Measurements from ENCODE around the gene CAVIN3.

The CAVIN3 gene

DNA sequence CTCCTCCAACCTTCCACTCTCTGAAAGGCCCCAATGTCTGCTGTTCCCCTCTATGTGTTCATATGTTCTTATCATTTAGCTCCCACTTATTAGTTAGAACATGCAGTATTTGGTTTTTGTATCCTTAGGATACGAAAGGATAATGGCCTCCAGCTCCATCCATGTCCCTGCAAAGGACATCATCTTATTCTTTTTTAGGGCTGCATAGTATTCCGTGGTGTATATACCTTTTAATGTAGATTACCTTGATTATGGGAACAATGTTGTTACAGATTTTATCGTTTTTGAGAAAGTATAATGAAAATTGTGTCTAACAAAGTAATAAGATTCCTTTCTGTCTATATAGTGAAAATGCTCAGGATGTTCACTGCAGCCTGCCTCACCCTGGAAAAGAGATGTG is 16.0 kb upstream of the CAVIN3 start:
- Mint-ChIP-seq H3K4me1 (no peaks in the 10 kb centered on the region), H3K36me3 (no peaks in the 10 kb centered on the region), H3K9me3 (no peaks in the 10 kb centered on the region), H3K27ac (no peak overlapping the region), H3K27me3 (peaks cover 44% of the 10 kb centered on the region), H3K4me3 (no peak overlapping the region)
- no peak for ATAC-seq

DNA sequence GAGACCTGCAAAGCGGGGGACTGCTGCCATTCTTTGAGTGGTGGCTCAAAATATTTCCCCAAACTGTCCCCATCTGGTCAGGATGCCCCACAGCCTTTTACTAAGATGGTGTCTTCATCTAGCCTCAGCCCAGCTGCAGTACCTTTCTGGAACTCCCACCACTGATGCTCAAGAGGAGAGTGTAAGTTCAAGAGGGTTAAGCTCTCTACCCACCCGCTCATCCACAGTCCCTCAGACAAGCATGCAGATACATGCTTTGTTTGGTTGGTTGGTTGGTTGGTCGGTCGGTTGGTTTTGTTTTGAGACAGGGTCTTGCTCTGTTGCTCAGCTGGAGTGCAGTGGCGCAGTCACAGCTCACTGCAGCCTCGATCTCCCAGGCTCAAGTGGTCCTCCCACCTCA is 14.5 kb upstream of the CAVIN3 start:
- H3K36me3 Mint-ChIP-seq, result no peaks in the 10 kb centered on the region
- no peak overlapping the region for H3K27ac Mint-ChIP-seq
- H3K4me3 Mint-ChIP-seq, result no peak overlapping the region
- no peaks in the 10 kb centered on the region for H3K4me1 Mint-ChIP-seq
- H3K9me3 Mint-ChIP-seq, result no peaks in the 10 kb centered on the region
- peak; percentile 34 for ATAC-seq
- H3K27me3 Mint-ChIP-seq, result peaks cover 38% of the 10 kb centered on the region

DNA sequence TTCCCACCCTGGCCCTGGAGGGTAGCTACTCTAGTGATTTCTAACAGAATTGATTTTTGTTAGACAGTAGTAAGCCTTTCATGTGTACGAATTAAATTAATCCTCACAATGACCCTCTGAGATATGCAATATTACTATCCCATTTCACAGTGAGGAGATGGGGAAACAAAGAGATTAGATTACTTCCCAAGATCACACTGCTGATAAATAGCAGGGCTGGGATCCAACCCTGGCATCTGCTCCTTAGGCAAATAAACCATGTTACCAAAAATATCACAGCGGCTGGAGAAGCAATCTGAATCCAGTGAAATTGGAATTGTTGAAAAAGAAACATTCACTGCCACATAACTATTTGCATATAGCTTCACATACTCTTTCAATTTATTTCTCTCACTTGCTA is 12.8 kb upstream of the CAVIN3 start:
- Mint-ChIP-seq H3K9me3 (no peaks in the 10 kb centered on the region), H3K27me3 (peaks cover 25% of the 10 kb centered on the region), H3K4me3 (no peak overlapping the region), H3K27ac (no peak overlapping the region), H3K4me1 (no peaks in the 10 kb centered on the region), H3K36me3 (no peaks in the 10 kb centered on the region)
- no peak for ATAC-seq

DNA sequence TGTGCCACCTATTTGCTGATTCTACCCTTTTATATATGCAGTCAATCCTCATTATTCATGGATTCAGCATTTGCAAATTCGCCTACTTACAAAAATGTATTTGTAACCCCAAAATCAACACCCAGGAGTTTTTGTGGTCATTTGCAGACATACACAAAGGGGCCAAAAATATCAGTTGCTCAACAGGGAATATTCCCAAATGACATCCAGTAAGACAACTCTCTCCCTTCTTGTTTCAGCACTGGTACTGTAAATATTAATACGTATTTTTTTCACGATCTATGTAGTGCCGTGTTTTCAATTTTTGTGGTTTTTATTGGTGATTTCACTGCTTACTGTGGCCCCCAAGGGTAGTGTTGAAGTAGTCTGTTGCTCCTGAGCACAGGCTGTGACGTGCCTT is 11.8 kb upstream of the CAVIN3 start:
- peaks cover 29% of the 10 kb centered on the region for H3K27me3 Mint-ChIP-seq

DNA sequence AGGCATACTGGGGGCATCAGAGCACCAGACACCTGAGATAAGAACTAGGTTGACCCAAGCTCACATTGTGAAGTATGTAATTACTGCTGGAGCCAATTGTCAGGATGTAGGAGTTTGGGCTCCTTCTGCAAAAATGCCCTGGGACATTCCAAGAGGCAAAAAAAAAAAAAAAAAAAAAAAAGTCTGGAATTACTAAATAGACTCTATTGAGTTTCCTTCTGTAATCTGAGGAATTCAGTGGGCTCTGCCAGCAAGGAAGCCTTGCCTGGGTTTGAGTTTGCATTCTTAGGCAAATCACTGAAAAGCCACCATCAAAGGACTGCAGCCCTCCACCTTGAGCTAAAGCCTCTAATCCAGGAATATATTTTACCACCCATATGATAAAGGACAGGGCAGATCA is 8.0 kb upstream of the CAVIN3 start:
- no peaks in the 10 kb centered on the region for H3K9me3 Mint-ChIP-seq
- no peak for ATAC-seq
- H3K4me1 Mint-ChIP-seq, result no peaks in the 10 kb centered on the region
- H3K27ac Mint-ChIP-seq, result no peak overlapping the region
- H3K36me3 Mint-ChIP-seq, result no peaks in the 10 kb centered on the region
- H3K27me3 Mint-ChIP-seq, result peaks cover 13% of the 10 kb centered on the region
- no peak overlapping the region for H3K4me3 Mint-ChIP-seq

More for the DNA sequence above, 11.8 kb upstream of the CAVIN3 start:
- no peaks in the 10 kb centered on the region for H3K36me3 Mint-ChIP-seq
- no peak for ATAC-seq
- H3K4me1 Mint-ChIP-seq, result no peaks in the 10 kb centered on the region
- no peaks in the 10 kb centered on the region for H3K9me3 Mint-ChIP-seq
- H3K27ac Mint-ChIP-seq, result no peak overlapping the region
- H3K4me3 Mint-ChIP-seq, result no peak overlapping the region

DNA sequence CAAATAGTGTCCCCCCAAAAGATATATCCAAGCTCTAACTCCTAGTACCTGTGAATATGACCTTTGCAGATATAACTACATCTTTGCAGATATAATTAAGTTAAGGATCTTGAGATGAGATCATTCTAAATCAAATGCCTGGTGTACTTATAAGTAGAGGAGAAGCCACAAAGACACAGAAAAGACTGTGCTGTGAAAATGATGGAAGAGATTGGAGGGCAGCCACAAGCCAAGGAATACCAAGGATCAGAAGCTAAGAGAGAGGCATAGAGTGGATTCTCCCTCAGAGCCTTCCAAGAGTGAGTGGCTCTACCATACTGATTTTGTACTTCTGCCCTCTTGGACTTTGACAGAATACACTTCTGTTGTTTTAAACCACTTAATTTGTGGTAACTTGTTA is 7.5 kb upstream of the CAVIN3 start:
- Mint-ChIP-seq H3K27ac (no peak overlapping the region), H3K36me3 (no peaks in the 10 kb centered on the region), H3K4me3 (no peak overlapping the region), H3K9me3 (no peaks in the 10 kb centered on the region), H3K4me1 (no peaks in the 10 kb centered on the region), H3K27me3 (peaks cover 16% of the 10 kb centered on the region)
- no peak for ATAC-seq

DNA sequence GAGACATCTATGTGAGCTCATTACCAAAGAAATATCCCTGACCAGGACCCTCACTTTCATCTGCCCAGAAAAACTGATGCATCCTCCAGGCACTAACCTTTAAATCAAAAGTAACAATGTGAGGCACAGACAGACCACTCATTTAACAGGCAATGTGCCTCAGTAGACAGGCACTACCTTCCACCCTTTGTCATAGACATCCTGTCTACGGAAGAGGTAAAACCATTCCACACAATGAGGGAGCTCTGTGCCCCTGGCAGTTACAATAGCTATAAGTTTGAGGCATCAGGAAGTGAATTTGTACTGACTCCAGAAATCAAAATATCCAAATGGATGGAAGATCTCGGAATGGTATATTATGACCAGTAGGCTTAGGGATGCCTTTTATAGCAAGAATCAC is 6.7 kb upstream of the CAVIN3 start:
- Mint-ChIP-seq H3K27me3 (peaks cover 25% of the 10 kb centered on the region), H3K4me1 (peaks cover under 1% of the 10 kb centered on the region), H3K36me3 (no peaks in the 10 kb centered on the region), H3K27ac (no peak overlapping the region), H3K4me3 (no peak overlapping the region), H3K9me3 (no peaks in the 10 kb centered on the region)
- ATAC-seq, result no peak

DNA sequence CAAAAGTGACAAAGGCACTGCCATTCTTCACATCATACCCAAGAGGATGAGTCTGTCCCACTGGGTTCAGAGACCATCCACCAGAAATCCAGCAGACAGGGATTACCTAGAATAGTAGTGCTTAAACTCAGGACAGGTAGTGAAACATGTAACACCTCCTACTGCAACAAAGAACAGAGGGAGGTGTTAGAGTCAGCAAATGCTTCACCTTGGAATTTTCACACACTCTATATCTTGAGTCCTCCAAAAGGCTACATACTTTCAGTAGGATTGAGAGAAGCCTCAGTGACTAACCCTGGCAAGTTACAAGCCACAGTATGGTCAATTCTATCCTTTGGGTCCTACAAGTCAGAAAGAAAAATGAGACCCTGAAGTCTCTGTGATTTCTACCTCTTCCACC is 6.0 kb upstream of the CAVIN3 start:
- Mint-ChIP-seq H3K36me3 (no peaks in the 10 kb centered on the region), H3K4me3 (no peak overlapping the region), H3K9me3 (no peaks in the 10 kb centered on the region), H3K27me3 (peaks cover 31% of the 10 kb centered on the region), H3K4me1 (peaks cover 6% of the 10 kb centered on the region), H3K27ac (no peak overlapping the region)
- ATAC-seq, result no peak

DNA sequence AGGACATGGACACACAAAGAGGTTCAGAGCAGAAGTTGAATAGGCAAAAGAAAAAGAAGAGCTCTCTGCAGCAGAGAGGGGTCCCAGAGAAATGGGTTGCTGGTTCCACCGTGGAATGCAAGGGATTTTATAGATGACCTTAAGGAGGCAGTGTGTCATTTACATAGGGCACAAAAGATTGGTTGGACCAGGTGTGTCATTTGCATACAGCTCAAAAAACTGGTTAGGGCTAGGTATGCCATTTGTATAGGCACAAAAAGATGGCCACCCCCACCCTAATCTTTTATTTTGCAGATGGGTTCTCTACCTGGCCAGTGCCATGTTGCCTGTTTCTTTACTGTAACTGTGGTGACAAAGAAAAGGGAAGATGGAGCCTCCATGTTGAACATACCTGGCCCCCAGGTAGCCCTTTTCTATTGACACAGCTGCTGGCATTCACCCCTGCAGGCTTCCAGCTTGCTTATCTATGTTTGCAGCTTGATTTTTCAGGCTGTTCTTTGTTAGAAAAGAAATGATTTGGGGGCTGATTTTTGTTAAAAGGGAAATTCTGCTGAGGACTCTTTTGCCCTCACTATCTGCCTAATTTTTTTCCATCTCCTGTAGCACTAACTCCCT is 3.1 kb upstream of the CAVIN3 start:
- no peak for ATAC-seq
- peaks cover 17% of the 10 kb centered on the region for H3K4me1 Mint-ChIP-seq
- H3K27ac Mint-ChIP-seq, result no peak overlapping the region
- H3K4me3 Mint-ChIP-seq, result no peak overlapping the region
- no peaks in the 10 kb centered on the region for H3K9me3 Mint-ChIP-seq
- peaks cover 56% of the 10 kb centered on the region for H3K27me3 Mint-ChIP-seq
- H3K36me3 Mint-ChIP-seq, result no peaks in the 10 kb centered on the region

DNA sequence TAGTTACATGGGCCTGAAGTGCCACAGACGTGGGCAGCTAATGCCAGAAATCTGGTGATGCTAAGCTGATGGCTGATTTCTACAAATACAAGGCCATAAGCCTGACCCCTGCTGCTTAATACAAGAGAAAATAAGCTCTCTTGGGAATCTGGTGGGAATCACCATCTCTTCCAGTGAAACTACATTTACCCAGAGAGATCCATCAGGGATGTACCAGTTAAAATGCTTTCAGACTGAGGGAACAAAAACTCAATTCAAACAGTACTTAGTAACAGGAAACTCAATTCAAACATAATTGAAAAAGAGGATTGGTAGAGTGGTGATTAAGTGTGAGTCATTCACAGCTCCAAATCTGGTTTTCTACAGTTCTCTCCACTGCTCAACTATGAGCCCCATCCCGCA is 1.7 kb upstream of the CAVIN3 start:
- Mint-ChIP-seq H3K36me3 (no peaks in the 10 kb centered on the region), H3K4me3 (no peak overlapping the region), H3K27ac (peak overlapping the region; percentile 87), H3K27me3 (peaks cover 58% of the 10 kb centered on the region), H3K4me1 (peaks cover 17% of the 10 kb centered on the region), H3K9me3 (no peaks in the 10 kb centered on the region)
- ATAC-seq, result no peak

DNA sequence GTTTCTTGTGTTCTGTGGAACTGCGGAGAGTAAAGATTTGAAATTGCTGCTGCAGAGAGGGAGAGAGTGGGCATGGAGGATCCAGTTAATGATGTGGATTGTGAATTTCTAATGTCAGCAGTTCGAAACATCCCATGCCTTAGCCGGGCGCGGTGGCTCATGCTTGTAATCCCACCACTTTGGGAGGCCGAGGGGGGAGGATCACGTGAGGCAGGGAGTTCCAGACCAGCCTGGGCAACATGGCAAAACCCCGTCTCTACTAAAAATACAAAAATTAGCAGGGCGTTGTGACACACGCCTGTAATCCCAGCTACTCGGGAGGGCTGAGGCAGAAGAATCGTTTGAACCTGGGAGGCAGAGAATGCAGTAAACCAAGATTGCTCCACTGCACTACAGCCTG is 1.1 kb upstream of the CAVIN3 start:
- ATAC-seq, result no peak
- Mint-ChIP-seq H3K27me3 (peaks cover 62% of the 10 kb centered on the region), H3K4me1 (peaks cover 17% of the 10 kb centered on the region), H3K27ac (peak overlapping the region; percentile 87), H3K9me3 (no peaks in the 10 kb centered on the region), H3K36me3 (no peaks in the 10 kb centered on the region), H3K4me3 (peak overlapping the region; percentile 70)

DNA sequence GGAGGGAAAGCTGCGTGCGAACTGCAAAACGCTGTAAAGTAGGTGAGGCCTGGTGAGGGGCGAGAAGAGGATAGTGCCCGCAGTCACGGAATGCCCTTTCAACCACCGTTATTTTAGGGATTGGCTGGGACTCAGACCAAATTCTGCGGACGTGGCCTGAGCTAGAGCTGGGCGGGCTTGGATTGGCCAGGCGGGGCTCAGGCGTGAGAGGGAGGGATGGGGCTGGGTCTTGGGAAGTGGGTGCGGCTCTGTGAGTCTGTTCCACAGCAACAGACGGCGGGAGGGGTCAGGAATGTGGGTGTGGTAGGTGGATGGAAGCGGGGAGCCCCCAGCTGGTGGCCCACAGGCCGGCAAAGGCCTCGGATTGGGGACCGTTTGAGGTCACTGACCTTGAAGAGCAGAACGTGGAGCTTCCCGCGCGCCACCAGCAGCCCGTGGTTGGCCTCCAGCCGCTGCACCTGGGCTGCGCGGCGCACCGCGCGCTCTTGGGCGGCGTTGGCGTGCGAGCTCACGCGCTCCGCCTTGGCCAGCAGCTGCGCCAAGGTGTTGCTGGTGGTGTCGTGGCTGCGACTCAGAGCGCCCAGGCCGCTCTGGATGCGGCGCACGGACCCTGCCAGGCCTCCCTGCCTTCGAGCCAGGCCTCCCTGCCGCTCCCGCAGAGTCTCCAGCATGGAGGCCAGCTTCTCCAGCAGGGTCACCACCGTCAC is 444 bp downstream of the CAVIN3 start:
- H3K27ac Mint-ChIP-seq, result peak overlapping the region; percentile 87
- H3K4me1 Mint-ChIP-seq, result peaks cover 25% of the 10 kb centered on the region
- H3K9me3 Mint-ChIP-seq, result no peaks in the 10 kb centered on the region
- peak overlapping the region; percentile 81 for H3K4me3 Mint-ChIP-seq
- peak; percentile 64 for ATAC-seq
- H3K36me3 Mint-ChIP-seq, result no peaks in the 10 kb centered on the region
- peaks cover 71% of the 10 kb centered on the region for H3K27me3 Mint-ChIP-seq

DNA sequence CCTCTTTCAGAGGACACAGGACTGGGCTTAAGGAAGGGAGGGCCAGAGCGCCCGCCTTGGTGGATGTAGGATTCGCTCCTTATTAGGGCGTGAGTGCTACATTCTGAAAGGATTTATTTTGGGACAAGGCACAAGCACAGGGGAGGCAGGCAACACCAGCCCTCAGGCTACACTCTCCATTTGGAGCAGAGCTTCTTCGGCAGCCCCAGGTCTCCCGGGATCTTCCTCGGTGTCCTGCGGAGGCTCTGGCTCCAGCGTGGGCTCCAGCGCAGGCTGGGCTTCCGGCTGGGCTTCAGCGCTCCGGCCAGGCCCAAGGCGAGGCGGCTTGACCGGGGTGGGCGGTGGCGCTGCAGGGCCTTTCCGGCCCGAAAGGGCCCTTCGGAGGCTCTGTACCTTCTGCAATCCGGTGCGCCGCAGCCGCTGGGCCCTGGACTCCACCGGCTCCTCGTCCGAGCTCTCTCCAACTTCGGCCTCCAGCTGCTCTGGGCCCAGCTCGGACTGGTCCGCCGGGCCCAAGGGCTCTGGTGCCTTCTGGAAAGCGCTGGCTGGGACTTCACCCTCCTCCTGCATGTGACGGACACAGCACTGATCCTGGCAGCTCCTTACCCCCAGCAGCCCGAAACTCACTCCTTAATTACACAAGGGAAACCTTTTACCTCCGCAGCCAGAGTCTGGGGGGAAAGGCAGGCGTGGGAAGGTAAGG is 1.1 kb downstream of the CAVIN3 start:
- no peak for ATAC-seq
- no peaks in the 10 kb centered on the region for H3K36me3 Mint-ChIP-seq
- H3K4me3 Mint-ChIP-seq, result peak overlapping the region; percentile 81
- peaks cover 74% of the 10 kb centered on the region for H3K27me3 Mint-ChIP-seq
- H3K4me1 Mint-ChIP-seq, result peaks cover 25% of the 10 kb centered on the region
- H3K27ac Mint-ChIP-seq, result peak overlapping the region; percentile 87
- no peaks in the 10 kb centered on the region for H3K9me3 Mint-ChIP-seq

DNA sequence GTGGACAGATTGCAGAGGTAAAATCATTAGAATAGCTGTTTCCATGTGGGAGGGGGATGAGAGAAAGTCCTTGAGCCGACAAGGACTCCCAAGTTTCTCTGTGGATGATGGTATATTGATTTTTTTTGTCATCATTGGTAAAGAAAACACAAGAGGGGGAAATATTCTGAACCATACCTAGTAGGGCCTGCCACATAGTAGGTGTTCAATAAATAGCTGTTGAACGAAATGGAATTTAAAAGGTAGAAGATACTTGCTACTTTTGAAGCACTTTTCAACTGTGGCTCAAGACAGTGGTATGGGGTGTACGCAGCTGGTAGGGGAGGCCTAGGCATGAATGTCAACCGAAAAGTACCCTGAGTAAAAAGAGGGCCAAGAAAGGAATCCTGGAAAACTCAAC is 2.1 kb downstream of the CAVIN3 start:
- ATAC-seq, result no peak
- Mint-ChIP-seq H3K36me3 (no peaks in the 10 kb centered on the region), H3K9me3 (no peaks in the 10 kb centered on the region), H3K4me1 (peaks cover 25% of the 10 kb centered on the region), H3K4me3 (no peak overlapping the region), H3K27ac (no peak overlapping the region), H3K27me3 (peaks cover 84% of the 10 kb centered on the region)

DNA sequence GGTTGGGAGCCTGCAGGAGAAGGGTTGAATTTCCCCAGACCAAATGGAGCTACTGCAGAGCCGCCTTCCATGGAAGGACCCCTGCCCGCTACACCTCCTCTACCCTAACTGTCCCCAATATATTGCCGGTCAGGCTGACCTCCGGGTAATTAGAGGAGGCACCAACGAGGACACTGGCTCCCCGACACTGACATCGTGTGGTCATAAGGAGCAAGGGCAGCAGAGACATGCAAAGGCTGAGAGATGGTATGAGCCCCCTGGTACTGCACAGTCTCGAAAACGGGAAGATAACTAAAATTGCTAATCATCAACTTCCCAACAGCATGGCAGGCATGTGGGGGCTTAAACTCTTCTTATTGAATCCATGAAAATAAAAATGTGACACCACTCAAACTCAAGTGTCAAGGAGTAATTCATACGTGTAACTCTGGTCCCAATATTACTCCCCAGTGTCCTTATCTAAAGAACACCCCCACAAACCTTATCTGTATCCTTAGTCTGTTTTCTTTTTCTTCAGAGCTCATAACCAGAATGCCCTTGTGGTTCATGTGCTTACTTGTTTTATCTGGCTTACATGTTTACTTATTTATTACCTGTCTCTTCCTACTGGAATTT is 4.4 kb downstream of the CAVIN3 start:
- H3K4me3 Mint-ChIP-seq, result no peak overlapping the region
- H3K36me3 Mint-ChIP-seq, result no peaks in the 10 kb centered on the region
- ATAC-seq, result peak; percentile 66
- H3K9me3 Mint-ChIP-seq, result no peaks in the 10 kb centered on the region
- H3K27me3 Mint-ChIP-seq, result peaks cover 66% of the 10 kb centered on the region
- H3K4me1 Mint-ChIP-seq, result peaks cover 14% of the 10 kb centered on the region
- no peak overlapping the region for H3K27ac Mint-ChIP-seq

Data from stimulated activated memory B cell treated with anti-CD40 and anti-IgM and Interleukin-4, amounts not matched to agents 10 μg/mL and 1 μg/mL and 100 μg/mL, for 72 hours (primary cell).